Fibroblast of lung (primary cell): ENCODE data around the gene BCAS2. TPM values are rescaled to one million over a fixed set of nuclear protein-coding genes. Genes with fewer than 3 reads are reported as not detected.

Experiments
- DNase-seq, 2 donors: peaks; one replicate each; pipeline versions ENCODE4 v3.0.0 to v3.0.0-alpha.2; 2010; ENCODE audit warnings: low read depth in 2 of 2
- H2AFZ ChIP-seq: 2 replicates; pipeline ENCODE4 v1.5.1; 2012; ENCODE audit warnings: low read length, control low read depth, inconsistent platforms
- H3K27ac ChIP-seq: 2 replicates; pipeline ENCODE4 v1.5.1; 2011; ENCODE audit warnings: low read length, control low read depth; ENCODE audit not compliant: insufficient read depth
- H3K27me3 ChIP-seq: 2 replicates; pipeline ENCODE4 v1.5.1; 2011; ENCODE audit warnings: mild to moderate bottlenecking, low read length; ENCODE audit not compliant: control insufficient read depth, insufficient read depth
- H3K36me3 ChIP-seq: 2 replicates; pipeline ENCODE4 v1.5.1; 2011; ENCODE audit warnings: low read length; ENCODE audit not compliant: control insufficient read depth, insufficient read depth
- H3K4me1 ChIP-seq: 2 replicates; pipeline ENCODE4 v1.5.1; 2011; ENCODE audit warnings: low read length; ENCODE audit not compliant: control insufficient read depth, insufficient read depth; ENCODE audit errors: extremely low read depth
- H3K4me2 ChIP-seq: 2 replicates; pipeline ENCODE4 v1.5.1; 2011; ENCODE audit warnings: low read length, control low read depth; ENCODE audit not compliant: insufficient read depth; ENCODE audit errors: extremely low read depth
- H3K4me3 ChIP-seq, 4 experiments: fragments of 200-600 bp in 1 of 4; sonication (generic) in 1 of 4; replicated peaks in 1 of 4; 2 replicates each; pipeline ENCODE4 v1.5.1; 2011 to 2016; ENCODE audit warnings: low read length in 4 of 4, low read depth in 3 of 4, mild to moderate bottlenecking in 3 of 4, control low read depth in 2 of 4, inconsistent platforms in 1 of 4, mixed read lengths in 1 of 4; ENCODE audit not compliant: insufficient read depth in 1 of 4; ENCODE audit errors: control extremely low read depth in 1 of 4
- H3K79me2 ChIP-seq: 2 replicates; pipeline ENCODE4 v1.5.1; 2012; ENCODE audit warnings: mild to moderate bottlenecking, low read length, inconsistent platforms; ENCODE audit not compliant: control insufficient read depth, insufficient read depth
- H3K9ac ChIP-seq: 2 replicates; pipeline ENCODE4 v1.5.1; 2011; ENCODE audit warnings: mild to moderate bottlenecking, low read length, control low read depth; ENCODE audit not compliant: insufficient read depth
- H3K9me3 ChIP-seq: 2 replicates; pipeline ENCODE4 v1.5.1; 2012; ENCODE audit warnings: low read depth, low read length; ENCODE audit not compliant: control insufficient read depth, insufficient read depth
- H4K20me1 ChIP-seq: 2 replicates; pipeline ENCODE4 v1.5.1; 2011; ENCODE audit warnings: low read length; ENCODE audit not compliant: control insufficient read depth, insufficient read depth; ENCODE audit errors: extremely low read depth
- EZH2 ChIP-seq: IDR thresholded peaks from 2 replicates; pipeline ENCODE4 v1.5.1; 2012; ENCODE audit warnings: low read length, control low read depth, mild to moderate bottlenecking; ENCODE audit errors: missing control alignments
- polyA plus RNA-seq, 2 donors: library from polyadenylated mRNA; depleted of rRNA in 1 of 2; stranded (reverse) in 1 of 2; unstranded in 1 of 2; fragments of >200 nt; gene quantifications; 2 replicates each; pipeline ENCODE4 v1.2.1, GENCODE V29; 2011 to 2012; ENCODE audit warnings: missing spikeins in 1 of 2
- total RNA-seq: library from RNA; depleted of rRNA; stranded (reverse); fragments of >200 nt; gene quantifications from 2 replicates; pipeline ENCODE4 v1.2.1, GENCODE V29; 2014
- TF ChIP-seq, protein P1 (sequence below), 2 donors: IDR thresholded peaks in 1 of 2; conservative IDR thresholded peaks in 1 of 2; 1 replicate in 1 of 2; 2 replicates in 1 of 2; pipeline ENCODE4 v1.5.1; 2011 to 2012; ENCODE audit warnings: low read length in 2 of 2, control low read depth in 1 of 2, inconsistent platforms in 1 of 2, low read depth in 1 of 2, mild to moderate bottlenecking in 1 of 2

BCAS2 gene
- total and polyA plus RNA-seq, 2 donors (not counting 1 experiment from before 2014, with no cell fraction given), result 41.3 to 45.4 TPM

DNA sequence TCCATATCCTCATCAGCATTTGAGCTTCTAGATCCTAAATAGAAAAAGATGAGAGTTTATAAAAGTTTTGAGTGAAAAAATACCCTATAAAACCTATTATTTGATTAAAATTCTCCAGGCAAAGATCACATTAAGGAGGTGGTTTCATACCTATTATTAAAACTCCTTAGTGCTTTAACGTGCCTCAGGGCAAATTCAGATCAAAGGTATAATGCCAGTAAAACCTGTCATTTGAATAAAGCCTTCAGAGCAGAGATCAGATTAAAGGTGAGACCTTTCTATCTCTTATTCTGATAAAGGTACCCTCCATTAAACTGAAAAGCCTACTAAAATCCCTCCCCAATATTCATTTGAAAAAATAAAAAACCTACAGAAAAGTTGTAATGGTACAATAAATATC, 36.1 kb downstream of the BCAS2 start:
- Histone ChIP-seq H3K9ac (no peak overlapping the region), H3K79me2 (no peaks in the 10 kb centered on the region), H3K4me3 (no peak overlapping the region), H3K27me3 (no peaks in the 10 kb centered on the region), H3K4me1 (no peaks in the 10 kb centered on the region), H3K27ac (no peak overlapping the region), H3K4me2 (no peak overlapping the region), H3K9me3 (no peaks in the 10 kb centered on the region), H2AFZ (no peak overlapping the region), H3K36me3 (no peaks in the 10 kb centered on the region), H4K20me1 (no peaks in the 10 kb centered on the region)
- TF ChIP-seq, protein P1, sequence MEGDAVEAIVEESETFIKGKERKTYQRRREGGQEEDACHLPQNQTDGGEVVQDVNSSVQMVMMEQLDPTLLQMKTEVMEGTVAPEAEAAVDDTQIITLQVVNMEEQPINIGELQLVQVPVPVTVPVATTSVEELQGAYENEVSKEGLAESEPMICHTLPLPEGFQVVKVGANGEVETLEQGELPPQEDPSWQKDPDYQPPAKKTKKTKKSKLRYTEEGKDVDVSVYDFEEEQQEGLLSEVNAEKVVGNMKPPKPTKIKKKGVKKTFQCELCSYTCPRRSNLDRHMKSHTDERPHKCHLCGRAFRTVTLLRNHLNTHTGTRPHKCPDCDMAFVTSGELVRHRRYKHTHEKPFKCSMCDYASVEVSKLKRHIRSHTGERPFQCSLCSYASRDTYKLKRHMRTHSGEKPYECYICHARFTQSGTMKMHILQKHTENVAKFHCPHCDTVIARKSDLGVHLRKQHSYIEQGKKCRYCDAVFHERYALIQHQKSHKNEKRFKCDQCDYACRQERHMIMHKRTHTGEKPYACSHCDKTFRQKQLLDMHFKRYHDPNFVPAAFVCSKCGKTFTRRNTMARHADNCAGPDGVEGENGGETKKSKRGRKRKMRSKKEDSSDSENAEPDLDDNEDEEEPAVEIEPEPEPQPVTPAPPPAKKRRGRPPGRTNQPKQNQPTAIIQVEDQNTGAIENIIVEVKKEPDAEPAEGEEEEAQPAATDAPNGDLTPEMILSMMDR (conservative IDR thresholded peaks at IDR 0.05 in 1 of 2, IDR thresholded peaks at IDR 0.05 in 1 of 2; ENCODE audit: low read depth in 1 of 2, low read length in 2 of 2), result no peak
- no peak for TF ChIP-seq EZH2
- no peak for DNase-seq

DNA sequence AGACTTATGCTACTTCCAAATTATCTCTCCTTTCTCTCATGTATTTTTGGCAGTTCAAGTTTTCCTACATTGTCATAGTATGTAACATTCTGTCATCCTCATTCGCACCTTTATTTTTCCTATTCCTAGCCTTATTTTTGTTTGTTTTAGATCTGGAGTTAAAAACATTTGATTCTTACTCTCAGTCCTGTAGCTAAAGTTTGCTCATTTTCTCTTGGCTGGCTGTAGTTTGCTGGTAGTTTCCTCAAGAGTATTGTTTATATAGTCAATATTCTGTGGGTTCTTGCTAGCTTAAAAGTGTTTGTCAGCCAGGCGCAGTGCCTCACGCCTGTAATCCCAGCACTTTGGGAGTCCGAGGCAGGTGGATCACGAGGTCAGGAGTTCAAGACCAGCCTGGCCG, 40.6 kb downstream of the BCAS2 start:
- no peak overlapping the region for H3K9ac ChIP-seq
- H3K27ac ChIP-seq, result no peak overlapping the region
- no peaks in the 10 kb centered on the region for H3K36me3 ChIP-seq
- no peaks in the 10 kb centered on the region for H3K4me1 ChIP-seq
- no peaks in the 10 kb centered on the region for H3K27me3 ChIP-seq
- H2AFZ ChIP-seq, result no peak overlapping the region
- H3K79me2 ChIP-seq, result no peaks in the 10 kb centered on the region
- H3K4me3 ChIP-seq, result no peak overlapping the region
- H4K20me1 ChIP-seq, result no peaks in the 10 kb centered on the region
- no peak for DNase-seq
- TF ChIP-seq, protein P1 (conservative IDR thresholded peaks at IDR 0.05 in 1 of 2, IDR thresholded peaks at IDR 0.05 in 1 of 2; ENCODE audit: low read depth in 1 of 2, low read length in 2 of 2), result no peak
- TF ChIP-seq EZH2, result no peak
- no peaks in the 10 kb centered on the region for H3K9me3 ChIP-seq
- H3K4me2 ChIP-seq, result no peak overlapping the region

DNA sequence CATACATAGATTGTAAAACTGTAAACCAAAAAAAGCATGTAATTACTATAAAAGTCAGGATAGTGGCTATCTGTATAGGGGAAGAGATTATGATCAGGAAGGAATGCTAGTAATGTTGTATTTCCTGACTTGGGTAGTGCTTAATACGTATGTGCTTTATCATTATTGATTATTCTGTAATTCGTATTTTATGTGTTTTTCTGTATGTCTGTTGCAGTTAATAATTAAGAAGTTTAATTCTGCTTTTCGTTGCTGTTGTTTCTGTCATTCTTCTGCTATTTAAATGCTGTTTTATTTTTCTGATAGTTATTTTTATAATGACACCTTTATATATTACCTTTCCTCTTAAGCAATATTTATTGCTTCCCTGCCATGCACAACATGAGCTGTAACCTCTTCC, 41.1 kb downstream of the BCAS2 start:
- H4K20me1 ChIP-seq, result no peaks in the 10 kb centered on the region
- no peak overlapping the region for H3K4me2 ChIP-seq
- H3K27me3 ChIP-seq, result no peaks in the 10 kb centered on the region
- H3K4me3 ChIP-seq, result no peak overlapping the region
- no peak overlapping the region for H3K9ac ChIP-seq
- no peaks in the 10 kb centered on the region for H3K4me1 ChIP-seq
- no peaks in the 10 kb centered on the region for H3K9me3 ChIP-seq
- no peaks in the 10 kb centered on the region for H3K36me3 ChIP-seq
- no peak overlapping the region for H2AFZ ChIP-seq
- TF ChIP-seq EZH2, result no peak
- DNase-seq, result no peak
- no peaks in the 10 kb centered on the region for H3K79me2 ChIP-seq
- H3K27ac ChIP-seq, result no peak overlapping the region
